MCF 10A (cell line): Measurements from ENCODE around the gene RRBP1. TPM values are rescaled to one million over a fixed set of nuclear protein-coding genes. Genes with fewer than 3 reads are reported as not detected.

Experiments
- BruUV-seq: library from RNA; stranded (reverse); fragments of 400-500 nt; replicated peaks from 2 replicates; lab custom pipeline; 2021; lab: Mats Ljungman, UMichigan
- CTCF ChIA-PET: fragments of 300-600 bp; sonication (Branson Sonifier 250); formaldehyde crosslinking; extraction: SDS; loops from one replicate; lab custom pipeline; 2021; ENCODE audit warnings: antibody characterized with exemption, inconsistent platforms; lab: Yijun Ruan, JAX
- POLR2A ChIA-PET: fragments of 300-600, 350-650 bp; sonication (Branson Sonifier 250); formaldehyde crosslinking; extraction: SDS; loops from one replicate; lab custom pipeline; 2020; ENCODE audit warnings: antibody characterized with exemption, inconsistent platforms; lab: Yijun Ruan, JAX
- DNase-seq: peaks from one replicate; pipeline ENCODE4 v3.0.0-alpha.2; 2018; ENCODE audit not compliant: unreplicated experiment
- H3K27ac Mint-ChIP-seq: one replicate; pipeline ENCODE4 v1.8.0; 2022; ENCODE audit warnings: mild to moderate bottlenecking, low read depth, mixed read lengths; ENCODE audit not compliant: unreplicated experiment
- H3K27me3 Mint-ChIP-seq: one replicate; pipeline ENCODE4 v1.8.0; 2022; ENCODE audit warnings: mixed read lengths; ENCODE audit not compliant: insufficient read depth, unreplicated experiment
- H3K36me3 Mint-ChIP-seq: one replicate; pipeline ENCODE4 v1.8.0; 2022; ENCODE audit warnings: mild to moderate bottlenecking, moderate library complexity, mixed read lengths; ENCODE audit not compliant: insufficient read depth, unreplicated experiment
- H3K4me1 Mint-ChIP-seq: one replicate; pipeline ENCODE4 v1.8.0; 2022; ENCODE audit warnings: mixed read lengths; ENCODE audit not compliant: insufficient read depth, unreplicated experiment
- H3K4me3 Mint-ChIP-seq: one replicate; pipeline ENCODE4 v1.8.0; 2022; ENCODE audit warnings: mild to moderate bottlenecking, moderate library complexity, mixed read lengths; ENCODE audit not compliant: unreplicated experiment
- H3K9me3 Mint-ChIP-seq: one replicate; pipeline ENCODE4 v1.8.0; 2022; ENCODE audit warnings: mixed read lengths; ENCODE audit not compliant: unreplicated experiment
- intact Hi-C: fragments of 100-400 bp; cut with micrococcal nuclease; formaldehyde crosslinking; loops from 2 replicates; pipeline ENCODE4 v1.14.1; 2022
- total RNA-seq: library from RNA; stranded (reverse); gene quantifications from 2 replicates; pipeline ENCODE4 v1.2.3, GENCODE V29; 2022
- TF ChIP-seq, protein P1 (sequence below): fragments of 200-600 bp; IDR thresholded peaks from one replicate; pipeline ENCODE4 v1.8.0; 2022; ENCODE audit warnings: antibody characterized with exemption, mild to moderate bottlenecking; ENCODE audit not compliant: unreplicated experiment

RRBP1 gene
- total RNA-seq, 1 experiment from 2014 or later = 203 TPM

GRCh38 chr20:17694767-17695166 is 12.7 kb upstream of the RRBP1 start:
- intact Hi-C loops = no loop called here
- H3K4me3 Mint-ChIP-seq = no peak overlapping the region
- H3K4me1 Mint-ChIP-seq = no peaks in the 10 kb centered on the region
- H3K9me3 Mint-ChIP-seq = no peaks in the 10 kb centered on the region
- DNase-seq = no peak
- H3K36me3 Mint-ChIP-seq = no peaks in the 10 kb centered on the region
- ChIA-PET POLR2A (no interaction called here), CTCF (interaction anchor here (0.7 to 1.6 kb wide), 2 partner anchors 12 to 203 kb away, joined by 3 to 4 read pairs; no protein-coding TSS in a partner anchor)
- no TSS peak for BruUV-seq
- peaks cover 15% of the 10 kb centered on the region for H3K27me3 Mint-ChIP-seq
- H3K27ac Mint-ChIP-seq = no peak overlapping the region
- TF ChIP-seq, protein P1, sequence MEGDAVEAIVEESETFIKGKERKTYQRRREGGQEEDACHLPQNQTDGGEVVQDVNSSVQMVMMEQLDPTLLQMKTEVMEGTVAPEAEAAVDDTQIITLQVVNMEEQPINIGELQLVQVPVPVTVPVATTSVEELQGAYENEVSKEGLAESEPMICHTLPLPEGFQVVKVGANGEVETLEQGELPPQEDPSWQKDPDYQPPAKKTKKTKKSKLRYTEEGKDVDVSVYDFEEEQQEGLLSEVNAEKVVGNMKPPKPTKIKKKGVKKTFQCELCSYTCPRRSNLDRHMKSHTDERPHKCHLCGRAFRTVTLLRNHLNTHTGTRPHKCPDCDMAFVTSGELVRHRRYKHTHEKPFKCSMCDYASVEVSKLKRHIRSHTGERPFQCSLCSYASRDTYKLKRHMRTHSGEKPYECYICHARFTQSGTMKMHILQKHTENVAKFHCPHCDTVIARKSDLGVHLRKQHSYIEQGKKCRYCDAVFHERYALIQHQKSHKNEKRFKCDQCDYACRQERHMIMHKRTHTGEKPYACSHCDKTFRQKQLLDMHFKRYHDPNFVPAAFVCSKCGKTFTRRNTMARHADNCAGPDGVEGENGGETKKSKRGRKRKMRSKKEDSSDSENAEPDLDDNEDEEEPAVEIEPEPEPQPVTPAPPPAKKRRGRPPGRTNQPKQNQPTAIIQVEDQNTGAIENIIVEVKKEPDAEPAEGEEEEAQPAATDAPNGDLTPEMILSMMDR = no peak

DNA sequence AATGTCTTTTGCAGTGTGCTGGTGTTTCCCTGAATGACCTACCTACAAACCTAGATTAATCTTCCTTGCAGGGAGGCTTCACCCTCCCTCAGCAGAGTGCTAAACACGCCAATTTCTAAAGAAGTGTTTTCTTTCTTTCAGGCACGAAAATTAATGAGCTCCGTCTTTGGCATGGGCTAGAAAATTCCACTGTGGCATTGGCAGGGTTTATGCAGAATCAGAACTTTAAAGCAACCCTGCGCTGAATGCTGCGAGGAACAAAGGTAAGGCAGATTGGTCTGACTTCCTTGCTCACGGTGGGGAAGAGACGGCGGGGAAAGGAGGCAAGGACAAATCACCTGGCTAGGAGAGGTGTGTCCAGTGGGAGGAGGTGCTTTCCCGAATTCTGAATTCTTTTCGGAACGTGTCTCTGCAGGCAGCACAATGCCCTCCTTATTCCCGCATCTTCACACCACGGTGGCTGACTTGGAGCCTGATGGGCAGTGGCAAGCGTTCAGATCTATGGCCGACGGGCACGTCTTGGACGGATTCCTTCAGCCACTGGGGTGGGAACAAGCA is 11.5 kb upstream of the RRBP1 start:
- no TSS peak for BruUV-seq
- Mint-ChIP-seq H3K27ac (no peak overlapping the region), H3K36me3 (no peaks in the 10 kb centered on the region), H3K4me1 (no peaks in the 10 kb centered on the region), H3K27me3 (peaks cover 15% of the 10 kb centered on the region), H3K4me3 (no peak overlapping the region), H3K9me3 (no peaks in the 10 kb centered on the region)
- no peak for DNase-seq
- TF ChIP-seq, protein P1 = no peak
- ChIA-PET CTCF (interaction anchor here (1.6 kb wide), 1 partner anchor 11 kb away, joined by 4 read pairs; no protein-coding TSS in a partner anchor), POLR2A (interaction anchor here (0.7 kb wide), 1 partner anchor 26 kb away, joined by 3 read pairs; no protein-coding TSS in a partner anchor)
- intact Hi-C loops = no loop called here

GRCh38 chr20:17691758-17692157 is 9.7 kb upstream of the RRBP1 start:
- H3K27me3 Mint-ChIP-seq = peaks cover 32% of the 10 kb centered on the region
- H3K27ac Mint-ChIP-seq = no peak overlapping the region
- intact Hi-C loops = no loop called here
- no peaks in the 10 kb centered on the region for H3K36me3 Mint-ChIP-seq
- no TSS peak for BruUV-seq
- TF ChIP-seq, protein P1 = no peak
- H3K4me1 Mint-ChIP-seq = no peaks in the 10 kb centered on the region
- H3K4me3 Mint-ChIP-seq = no peak overlapping the region
- peaks cover 13% of the 10 kb centered on the region for H3K9me3 Mint-ChIP-seq
- POLR2A ChIA-PET = interaction anchor here (0.6 to 1.0 kb wide), 3 partner anchors 9 to 149 kb away, joined by 3 to 5 read pairs (median 4); partner anchors contain the start of gene RRBP1
- no peak for DNase-seq
- CTCF ChIA-PET = interaction anchor here (0.6 to 2.2 kb wide), 5 partner anchors 9 to 305 kb away, joined by 3 to 19 read pairs (median 4); partner anchors contain the start of gene RRBP1

DNA sequence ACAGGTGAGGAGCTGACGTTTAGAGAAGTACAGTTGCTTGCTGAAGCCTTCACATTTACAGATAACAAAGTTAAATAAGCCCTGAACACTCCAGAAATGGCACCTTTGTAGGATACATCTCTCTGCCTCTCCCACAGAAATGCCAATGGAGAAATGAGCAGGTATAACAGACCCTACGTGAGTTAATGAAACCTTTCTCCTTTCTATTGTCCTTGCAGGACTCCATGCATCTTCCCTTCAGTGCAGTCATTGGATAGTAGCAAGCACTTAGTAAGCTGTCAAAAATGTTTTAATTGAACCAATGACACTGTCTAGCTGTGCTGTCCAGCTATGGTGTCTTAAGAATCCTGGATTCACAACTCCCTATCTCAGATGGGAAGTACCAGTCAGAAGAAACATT is 8.1 kb upstream of the RRBP1 start:
- H3K27me3 Mint-ChIP-seq = peaks cover 48% of the 10 kb centered on the region

More for the DNA sequence above, 8.1 kb upstream of the RRBP1 start:
- CTCF ChIA-PET = interaction anchor here (0.7 kb wide), 1 partner anchor 44 kb away, joined by 3 read pairs; no protein-coding TSS in a partner anchor
- H3K36me3 Mint-ChIP-seq = no peaks in the 10 kb centered on the region
- POLR2A ChIA-PET = interaction anchor here (0.5 to 1.1 kb wide), 2 partner anchors 8 to 13 kb away, joined by 3 read pairs; partner anchors contain the start of gene RRBP1
- H3K4me1 Mint-ChIP-seq = no peaks in the 10 kb centered on the region
- no peak overlapping the region for H3K4me3 Mint-ChIP-seq
- peaks cover 22% of the 10 kb centered on the region for H3K9me3 Mint-ChIP-seq
- intact Hi-C loops = no loop called here
- BruUV-seq = no TSS peak
- H3K27ac Mint-ChIP-seq = no peak overlapping the region
- DNase-seq = no peak
- TF ChIP-seq, protein P1 = no peak
